GM19328 (cell line): ENCODE data around the gene ETFB.

Experiments used
- ATAC-seq: cut with Tn5 transposase; IDR thresholded peaks from one replicate; pipeline ENCODE4 v1.9.1; 2021; ENCODE audit warnings: mild to moderate bottlenecking, moderate library complexity; ENCODE audit not compliant: unreplicated experiment

The ETFB gene

GRCh38 chr19:51331193-51331592 lies 35.0 kb downstream of the ETFB start:
- ATAC-seq = no peak

- ATAC-seq = no peak
Measured at GRCh38 chr19:51330366-51330765, 35.8 kb downstream of the ETFB start.

GRCh38 chr19:51329411-51329810 lies 36.8 kb downstream of the ETFB start:
- ATAC-seq = no peak

- no peak for ATAC-seq
Measured at GRCh38 chr19:51327066-51328001, 38.9 kb downstream of the ETFB start.

- ATAC-seq = no peak
Measured at GRCh38 chr19:51326216-51327065, 39.7 kb downstream of the ETFB start.

GRCh38 chr19:51325161-51325976 lies 40.8 kb downstream of the ETFB start:
- no peak for ATAC-seq

- ATAC-seq = no peak
Measured at GRCh38 chr19:51324167-51324481, 42.1 kb downstream of the ETFB start.

GRCh38 chr19:51323481-51324166 lies 42.6 kb downstream of the ETFB start:
- ATAC-seq = no peak

GRCh38 chr19:51321799-51322198 lies 44.4 kb downstream of the ETFB start:
- no peak for ATAC-seq

- no peak for ATAC-seq
Measured at GRCh38 chr19:51320280-51320657, 45.9 kb downstream of the ETFB start.

- ATAC-seq = no peak
Measured at GRCh38 chr19:51319649-51320279, 46.4 kb downstream of the ETFB start.

- no peak for ATAC-seq
Measured at GRCh38 chr19:51318687-51319648, 47.2 kb downstream of the ETFB start.

- ATAC-seq = no peak
Measured at GRCh38 chr19:51317968-51318367, 48.2 kb downstream of the ETFB start.

- no peak for ATAC-seq
Measured at GRCh38 chr19:51317376-51317775, 48.8 kb downstream of the ETFB start.

GRCh38 chr19:51316688-51317087 lies 49.5 kb downstream of the ETFB start:
- no peak for ATAC-seq

GRCh38 chr19:51311351-51312257 lies 54.6 kb downstream of the ETFB start, which contains the start of gene IGLON5:
Gene IGLON5, plus strand, starts transcription at chr19:51311644. Its CDS starts 204 bp downstream, at chr19:51311848.
- ATAC-seq = no peak

- no peak for ATAC-seq
Measured at GRCh38 chr19:51305479-51305878, 60.7 kb downstream of the ETFB start.

GRCh38 chr19:51301266-51301665 lies 64.9 kb downstream of the ETFB start:
- no peak for ATAC-seq
